Heart left ventricle (tissue), 16 donors: ENCODE results near the gene MSN. TPM values are rescaled to one million over a fixed set of nuclear protein-coding genes. Genes with fewer than 3 reads are reported as not detected.

ENCODE experiments used
- ATAC-seq, 4 donors: fragments of 200-7000 bp; cut with Tn5 transposase; one replicate each; pipeline ENCODE4 v1.9.1; 2020 to 2022; ENCODE audit warnings: moderate library complexity in 4 of 4, mild to moderate bottlenecking in 3 of 4, moderate number of reproducible peaks in 1 of 4
- DNase-seq, 5 donors: peaks; one replicate each; pipeline ENCODE4 v3.0.0-alpha.2; 2020
- H3K27ac ChIP-seq, 12 donors: fragments of 200-600 bp; sonication (generic) in 4 of 12; one replicate each; pipeline versions ENCODE4 v1.5.0 to v1.8.0; 2016 to 2022; ENCODE audit warnings: mild to moderate bottlenecking in 2 of 12
- H3K27me3 ChIP-seq, 9 donors: fragments of 200-600 bp; sonication (generic) in 2 of 9; one replicate each; pipeline versions ENCODE4 v1.5.1 to v1.8.0; 2016 to 2022; ENCODE audit warnings: mild to moderate bottlenecking in 3 of 9
- H3K36me3 ChIP-seq, 9 donors: fragments of 200-600 bp; sonication (generic) in 2 of 9; one replicate each; pipeline versions ENCODE4 v1.5.0 to v1.8.0; 2018 to 2022; ENCODE audit warnings: mild to moderate bottlenecking in 2 of 9
- H3K4me1 ChIP-seq, 12 donors: fragments of 200-600 bp; sonication (generic) in 4 of 12; one replicate each; pipeline versions ENCODE4 v1.5.0 to v1.8.0; 2016 to 2022; ENCODE audit warnings: mild to moderate bottlenecking in 3 of 12
- H3K4me3 ChIP-seq, 12 donors: fragments of 200-600 bp; sonication (generic) in 4 of 12; one replicate each; pipeline versions ENCODE4 v1.5.0 to v1.8.0; 2017 to 2022; ENCODE audit warnings: mild to moderate bottlenecking in 9 of 12, moderate library complexity in 4 of 12
- H3K9me3 ChIP-seq, 12 donors: fragments of 200-600 bp; sonication (generic) in 4 of 12; one replicate each; pipeline versions ENCODE4 v1.5.0 to v1.8.0; 2016 to 2022; ENCODE audit warnings: mild to moderate bottlenecking in 1 of 12
- POLR2A ChIP-seq, 2 donors: fragments of 450-650 bp; IDR thresholded peaks; one replicate each; pipeline ENCODE4 v1.6.1; 2017; ENCODE audit warnings: antibody characterized with exemption in 2 of 2, mild to moderate bottlenecking in 2 of 2, moderate library complexity in 2 of 2
- whole genome bisulfite sequencing, 4 donors: extraction: QIAGEN DNeasy Blood & Tissue Kit in 2 of 4; methylation state at CpG; one replicate each; pipeline versions ENCODE4 v1.1.5 to v1.1.7; 2013 to 2018; 5-methylcytosine and 5-hydroxymethylcytosine counted together
- intact Hi-C, 10 donors: fragments of 100-400 bp; cut with DNase I; formaldehyde crosslinking; loops; one replicate each; pipeline versions ENCODE4 v1.11.1 to v1.14.2; 2022
- polyA plus RNA-seq, 2 donors: library from polyadenylated mRNA; stranded (reverse); fragments of 200-250 nt; gene quantifications; one replicate each; pipeline ENCODE4 v1.2.3, GENCODE V29; 2013
- total RNA-seq, 9 donors: library from RNA; depleted of rRNA in 2 of 9; stranded (reverse); fragments of >200 nt in 2 of 9; fragmentation: NEBNext Ultra II Directional in 3 of 9; extraction: Animal tissue kit (Norgen Biotek cat#: 25700) in 3 of 9; gene quantifications; one replicate each; pipeline versions ENCODE4 v1.1.0 to v1.2.4, GENCODE V29; 2016 to 2023
- TF ChIP-seq, protein P1 (sequence below), 12 donors: fragments of 200-600 bp; sonication (generic) in 4 of 12; IDR thresholded peaks; one replicate each; pipeline versions ENCODE4 v1.5.0 to v1.8.0; 2018 to 2022; ENCODE audit warnings: antibody characterized with exemption in 12 of 12, mild to moderate bottlenecking in 5 of 12
- donor health status: ischemic (EF 13 %, LVEDD 7.1; RV severe dilation, severe dysfunction).
- donor health status: healthy with polysubstance abuse.
- donor health status: DM: no; HTN: yes; CAD: no.
- donor health status: DM: no; HTN: no; CAD: no.
- donor health status: ischemic (EF 25% LVEDD 6.9; RV normal size, moderate dysfunction).
- donor health status: ischemic (EF 25% LVEDD 5.7; RV mildly dilated, moderate dysfunction).
- donor health status: healthy.
- donor health status: DM: yes; HTN: yes; CAD: no.
- donor health status: ischemic (EF 35%, LVEDD 5.7; RV mildly dilated, moderate dysfunction).
- donor health status: nonischemic (EF 11% LVEDD 7.7; RV severe dilation, severe dysfunction).
- donor health status: DM: yes; HTN: yes; CAD: no.
- donor health status: PGD.
- donor health status: ischemic (EF 29% LVEDD 5.4; RV normal size, mild dysfunction).
- donor health status: nonischemic (EF 23%, LVEDD 6.1; RV moderate dilation, normal function).

Gene MSN
- total and polyA plus RNA-seq, 11 donors, result 48.9 to 298 (median 153) TPM

DNA sequence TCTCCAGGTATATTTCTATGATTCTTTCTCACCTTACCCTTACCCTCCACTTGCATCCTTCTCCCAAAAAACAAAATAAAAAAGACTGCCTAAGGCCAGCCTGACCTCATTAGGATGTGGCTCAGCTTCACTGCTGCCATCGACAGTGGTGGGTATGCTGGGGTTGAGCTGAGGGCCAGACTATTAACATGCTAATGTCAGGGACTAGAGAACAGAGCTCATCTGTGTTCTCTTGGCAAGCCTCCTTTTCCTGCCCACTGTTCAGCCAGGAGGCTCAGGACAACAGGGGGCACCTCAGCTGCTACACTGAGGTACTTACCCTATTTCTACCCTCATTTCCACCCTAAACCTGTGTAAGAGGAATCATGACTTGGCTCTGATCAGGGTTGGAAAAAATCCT lies 59.3 kb downstream of the MSN start:
- H3K9me3 ChIP-seq, result peaks cover 0 to 9% (median 0%) of the 10 kb centered on the region in 12 donors
- intact Hi-C loops, result loop anchor here in 1 of 10 donors (10.0 kb wide), 1 partner anchor 62 kb away; the partner anchor contains the start of gene MSN
- no peak for TF ChIP-seq POLR2A (IDR thresholded peaks at IDR 0.05)
- TF ChIP-seq, protein P1, sequence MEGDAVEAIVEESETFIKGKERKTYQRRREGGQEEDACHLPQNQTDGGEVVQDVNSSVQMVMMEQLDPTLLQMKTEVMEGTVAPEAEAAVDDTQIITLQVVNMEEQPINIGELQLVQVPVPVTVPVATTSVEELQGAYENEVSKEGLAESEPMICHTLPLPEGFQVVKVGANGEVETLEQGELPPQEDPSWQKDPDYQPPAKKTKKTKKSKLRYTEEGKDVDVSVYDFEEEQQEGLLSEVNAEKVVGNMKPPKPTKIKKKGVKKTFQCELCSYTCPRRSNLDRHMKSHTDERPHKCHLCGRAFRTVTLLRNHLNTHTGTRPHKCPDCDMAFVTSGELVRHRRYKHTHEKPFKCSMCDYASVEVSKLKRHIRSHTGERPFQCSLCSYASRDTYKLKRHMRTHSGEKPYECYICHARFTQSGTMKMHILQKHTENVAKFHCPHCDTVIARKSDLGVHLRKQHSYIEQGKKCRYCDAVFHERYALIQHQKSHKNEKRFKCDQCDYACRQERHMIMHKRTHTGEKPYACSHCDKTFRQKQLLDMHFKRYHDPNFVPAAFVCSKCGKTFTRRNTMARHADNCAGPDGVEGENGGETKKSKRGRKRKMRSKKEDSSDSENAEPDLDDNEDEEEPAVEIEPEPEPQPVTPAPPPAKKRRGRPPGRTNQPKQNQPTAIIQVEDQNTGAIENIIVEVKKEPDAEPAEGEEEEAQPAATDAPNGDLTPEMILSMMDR (IDR thresholded peaks at IDR 0.05), result no peak
- WGBS, 4 donors, result 22 to 64% (median 42%) methylated on average over 1 of the region's 1 CpG
- H3K27ac ChIP-seq, result no peak overlapping the region
- peak in 1 of 4 donors; percentile 42 for ATAC-seq
- H3K4me3 ChIP-seq, result no peak overlapping the region
- no peak for DNase-seq
- peaks cover 0 to 9% (median 0%) of the 10 kb centered on the region in 9 donors for H3K27me3 ChIP-seq
- peaks cover 0 to 43% (median 7%) of the 10 kb centered on the region in 12 donors for H3K4me1 ChIP-seq
- H3K36me3 ChIP-seq, result peaks cover 0 to 55% (median 40%) of the 10 kb centered on the region in 9 donors

DNA sequence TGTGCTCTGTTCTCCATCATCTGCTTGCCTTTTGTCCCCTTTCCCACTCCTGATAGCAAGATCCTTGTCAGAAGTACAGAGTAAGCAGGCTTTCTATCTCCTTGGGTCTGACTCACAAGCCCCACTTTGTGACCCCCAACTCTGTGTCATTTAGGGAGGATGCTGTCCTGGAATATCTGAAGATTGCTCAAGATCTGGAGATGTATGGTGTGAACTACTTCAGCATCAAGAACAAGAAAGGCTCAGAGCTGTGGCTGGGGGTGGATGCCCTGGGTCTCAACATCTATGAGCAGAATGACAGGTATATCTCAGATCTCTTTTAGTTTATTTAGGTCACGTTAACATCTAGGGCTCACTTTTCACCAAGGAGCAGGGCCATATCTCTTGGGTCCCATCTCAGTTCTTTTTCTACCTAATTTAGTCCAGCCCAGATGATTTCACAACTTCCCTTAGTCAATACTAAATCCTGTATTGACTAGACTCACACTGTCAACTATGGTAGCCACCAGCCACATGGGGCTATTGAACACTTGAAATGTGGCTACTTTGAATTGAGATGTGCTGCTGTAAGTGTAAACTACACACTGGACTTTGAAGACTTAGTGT lies 64.3 kb downstream of the MSN start:
- 75 to 95% (median 88%) methylated on average over 1 of the region's 1 CpG for WGBS, 4 donors
- DNase-seq (no peak), ATAC-seq (no peak)
- peaks cover 0 to 93% (median 85%) of the 10 kb centered on the region in 9 donors for H3K36me3 ChIP-seq
- H3K27me3 ChIP-seq, result peaks cover 0 to 9% (median 0%) of the 10 kb centered on the region in 9 donors
- intact Hi-C loops, result no loop called here
- no peak overlapping the region for H3K27ac ChIP-seq
- TF ChIP-seq, protein P1 (IDR thresholded peaks at IDR 0.05), result no peak
- TF ChIP-seq POLR2A (IDR thresholded peaks at IDR 0.05), result no peak
- peaks cover 0 to 9% (median under 1%) of the 10 kb centered on the region in 12 donors for H3K4me1 ChIP-seq
- no peaks in the 10 kb centered on the region for H3K9me3 ChIP-seq
- no peak overlapping the region for H3K4me3 ChIP-seq

DNA sequence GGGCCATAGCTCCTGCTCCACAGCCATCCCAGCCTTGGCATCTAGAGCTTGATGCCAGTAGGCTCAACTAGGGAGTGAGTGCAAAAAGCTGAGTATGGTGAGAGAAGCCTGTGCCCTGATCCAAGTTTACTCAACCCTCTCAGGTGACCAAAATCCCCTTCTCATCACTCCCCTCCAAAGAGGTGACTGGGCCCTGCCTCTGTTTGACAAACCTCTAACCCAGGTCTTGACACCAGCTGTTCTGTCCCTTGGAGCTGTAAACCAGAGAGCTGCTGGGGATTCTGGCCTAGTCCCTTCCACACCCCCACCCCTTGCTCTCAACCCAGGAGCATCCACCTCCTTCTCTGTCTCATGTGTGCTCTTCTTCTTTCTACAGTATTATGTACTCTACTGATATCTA lies 73.5 kb downstream of the MSN start:
- H3K9me3 ChIP-seq, result no peaks in the 10 kb centered on the region
- H3K27ac ChIP-seq, result no peak overlapping the region
- H3K27me3 ChIP-seq, result peaks cover 0 to 5% (median 0%) of the 10 kb centered on the region in 9 donors
- H3K4me3 ChIP-seq, result no peak overlapping the region
- intact Hi-C loops, result loop anchor here in 1 of 10 donors (10.0 kb wide), 1 partner anchor 244 kb away; no protein-coding TSS in a partner anchor
- peaks cover 0 to 66% (median 64%) of the 10 kb centered on the region in 9 donors for H3K36me3 ChIP-seq
- H3K4me1 ChIP-seq, result peaks cover 0 to 19% (median 4%) of the 10 kb centered on the region in 12 donors
- no peak for ATAC-seq
- no peak for DNase-seq
- TF ChIP-seq, protein P1 (IDR thresholded peaks at IDR 0.05), result no peak
- no peak for TF ChIP-seq POLR2A (IDR thresholded peaks at IDR 0.05)

DNA sequence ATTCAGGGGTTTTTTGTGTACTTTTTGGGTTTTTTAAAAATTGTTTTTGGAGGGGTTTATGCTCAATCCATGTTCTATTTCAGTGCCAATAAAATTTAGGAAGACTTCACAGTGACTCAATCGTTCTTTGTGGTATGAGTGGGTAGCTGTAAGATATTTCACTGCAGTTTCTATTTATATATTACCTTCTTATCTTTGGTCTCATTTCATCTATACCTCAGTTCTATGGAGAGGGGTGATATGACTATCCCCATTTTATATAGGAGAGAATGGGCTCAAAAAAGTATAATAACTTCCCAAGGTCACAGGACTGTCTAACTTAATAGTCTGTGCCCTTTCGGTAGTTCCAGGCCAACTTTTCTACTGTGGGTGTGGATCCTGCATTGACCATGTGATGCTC lies 74.4 kb downstream of the MSN start:
- no peak for DNase-seq
- peaks cover 0 to 5% (median 0%) of the 10 kb centered on the region in 9 donors for H3K27me3 ChIP-seq
- intact Hi-C loops, result loop anchor here in 1 of 10 donors (10.0 kb wide), 1 partner anchor 243 kb away; no protein-coding TSS in a partner anchor
- no peaks in the 10 kb centered on the region for H3K9me3 ChIP-seq
- H3K27ac ChIP-seq, result no peak overlapping the region
- no peak overlapping the region for H3K4me3 ChIP-seq
- TF ChIP-seq, protein P1 (IDR thresholded peaks at IDR 0.05), result no peak
- TF ChIP-seq POLR2A (IDR thresholded peaks at IDR 0.05), result no peak
- 54 to 75% (median 63%) methylated on average over 2 of the region's 2 CpGs for WGBS, 4 donors
- H3K36me3 ChIP-seq, result peaks cover 0 to 57% (median 55%) of the 10 kb centered on the region in 9 donors
- ATAC-seq, result no peak
- H3K4me1 ChIP-seq, result peaks cover 0 to 19% (median 4%) of the 10 kb centered on the region in 12 donors
